ENCODE measurements around the gene IKZF2.
A peak's percentile ranks its signal among the peaks of the same experiment; 100 is the strongest.

The IKZF2 gene

GRCh38 chr2:213151437-213152064 lies at the start of gene IKZF2:
Gene IKZF2 (minus strand): TSS chr2:213151612. CDS start chr2:213148629, 2,983 bp downstream.
- DNase-seq: peak; percentile 75 to 90

GRCh38 chr2:213199871-213200270 lies 48.5 kb upstream of the IKZF2 start:
- DNase-seq: no peak

GRCh38 chr2:213189001-213189899 lies 37.8 kb upstream of the IKZF2 start:
- no peak for DNase-seq

- no peak for DNase-seq
Measured at GRCh38 chr2:213188533-213188867, 37.1 kb upstream of the IKZF2 start.

GRCh38 chr2:213187833-213188532 lies 36.6 kb upstream of the IKZF2 start:
- no peak for DNase-seq

GRCh38 chr2:213187386-213187785 lies 36.0 kb upstream of the IKZF2 start:
- DNase-seq: no peak

GRCh38 chr2:213185147-213185822 lies 33.9 kb upstream of the IKZF2 start:
- no peak for DNase-seq

GRCh38 chr2:213181712-213182111 lies 30.3 kb upstream of the IKZF2 start:
- DNase-seq: no peak

- no peak for DNase-seq
Measured at GRCh38 chr2:213177679-213178078, 26.3 kb upstream of the IKZF2 start.

GRCh38 chr2:213175673-213176247 lies 24.3 kb upstream of the IKZF2 start:
- no peak for DNase-seq

- DNase-seq: no peak
Measured at GRCh38 chr2:213172641-213173040, 21.2 kb upstream of the IKZF2 start.

GRCh38 chr2:213171147-213171546 lies 19.7 kb upstream of the IKZF2 start:
- no peak for DNase-seq

GRCh38 chr2:213167271-213167930 lies 16.0 kb upstream of the IKZF2 start:
- DNase-seq: no peak

GRCh38 chr2:213166109-213166508 lies 14.7 kb upstream of the IKZF2 start:
- DNase-seq: no peak

GRCh38 chr2:213164263-213164662 lies 12.9 kb upstream of the IKZF2 start:
- DNase-seq: no peak

- no peak for DNase-seq
Measured at GRCh38 chr2:213162516-213163118, 11.2 kb upstream of the IKZF2 start.

- DNase-seq: no peak
Measured at GRCh38 chr2:213161759-213162515, 10.5 kb upstream of the IKZF2 start.

- no peak for DNase-seq
Measured at GRCh38 chr2:213159768-213160167, 8.4 kb upstream of the IKZF2 start.

- no peak for DNase-seq
Measured at GRCh38 chr2:213157242-213157641, 5.8 kb upstream of the IKZF2 start.

GRCh38 chr2:213156717-213157116 lies 5.3 kb upstream of the IKZF2 start:
- no peak for DNase-seq

GRCh38 chr2:213152888-213153287 lies 1.5 kb upstream of the IKZF2 start:
- DNase-seq: no peak
